ENCODE measurements around the gene EXOC2. TPM values are rescaled to one million over a fixed set of nuclear protein-coding genes. Genes with fewer than 3 reads are reported as not detected.

EXOC2 gene
- total RNA-seq, 2 experiments from 2014 or later, result 43.4 to 43.6 TPM

GRCh38 chr6:494394-494793 is 198.5 kb downstream of the EXOC2 start:
- POLR2A ChIA-PET, result interaction anchor here (2.4 kb wide), 1 partner anchor 90 kb away, joined by 7 read pairs; no protein-coding TSS in a partner anchor
- CTCF ChIA-PET, result no interaction called here

- CTCF ChIA-PET, result interaction anchor here (1.1 to 1.5 kb wide), 2 partner anchors 10 to 47 kb away, joined by 3 to 5 read pairs; no protein-coding TSS in a partner anchor
These were observed 199.1 kb downstream of the EXOC2 start for GRCh38 chr6:493840-494239.

GRCh38 chr6:492816-493414 is 200.0 kb downstream of the EXOC2 start:
- CTCF ChIA-PET, result interaction anchor here (0.7 to 1.5 kb wide), 4 partner anchors 9 to 46 kb away, joined by 3 to 5 read pairs (median 4); no protein-coding TSS in a partner anchor
- POLR2A ChIA-PET, result interaction anchor here (0.7 to 2.4 kb wide), 8 partner anchors 9 to 101 kb away, joined by 3 to 7 read pairs (median 4); partner anchors contain the start of gene IRF4

More at GRCh38 chr6:493840-494239, 199.1 kb downstream of the EXOC2 start:
- POLR2A ChIA-PET, result interaction anchor here (0.7 to 2.4 kb wide), 4 partner anchors 90 to 102 kb away, joined by 4 to 7 read pairs (median 6); partner anchors contain the start of gene IRF4

GRCh38 chr6:492178-492577 is 200.8 kb downstream of the EXOC2 start:
- ChIA-PET CTCF (interaction anchor here (0.7 to 1.1 kb wide), 2 partner anchors 10 to 15 kb away, joined by 4 read pairs; no protein-coding TSS in a partner anchor), POLR2A (interaction anchor here (1.3 to 4.5 kb wide), 5 partner anchors 10 to 101 kb away, joined by 4 to 32 read pairs (median 5); partner anchors contain the start of gene IRF4)

- ChIA-PET POLR2A (interaction anchor here (0.7 to 4.5 kb wide), 6 partner anchors 8 to 100 kb away, joined by 3 to 32 read pairs (median 8); partner anchors contain the start of gene IRF4), CTCF (interaction anchor here (0.9 to 2.4 kb wide), 2 partner anchors 8 to 44 kb away, joined by 4 to 21 read pairs; no protein-coding TSS in a partner anchor)
These were observed 201.7 kb downstream of the EXOC2 start for GRCh38 chr6:491233-491632.

GRCh38 chr6:490251-491037 is 202.5 kb downstream of the EXOC2 start:
- POLR2A ChIA-PET, result interaction anchor here (0.5 to 4.5 kb wide), 13 partner anchors 9 to 99 kb away, joined by 3 to 32 read pairs (median 5); partner anchors contain the start of gene IRF4
- CTCF ChIA-PET, result interaction anchor here (0.9 to 2.4 kb wide), 7 partner anchors 9 to 86 kb away, joined by 4 to 21 read pairs (median 5); no protein-coding TSS in a partner anchor

GRCh38 chr6:489762-490161 is 203.2 kb downstream of the EXOC2 start:
- CTCF ChIA-PET, result interaction anchor here (1.3 to 2.4 kb wide), 6 partner anchors 9 to 86 kb away, joined by 4 to 21 read pairs (median 6); no protein-coding TSS in a partner anchor
- POLR2A ChIA-PET, result interaction anchor here (0.9 to 4.5 kb wide), 11 partner anchors 9 to 99 kb away, joined by 3 to 32 read pairs (median 5); partner anchors contain the start of gene IRF4

GRCh38 chr6:489001-489400 is 203.9 kb downstream of the EXOC2 start:
- POLR2A ChIA-PET, result interaction anchor here (0.6 to 4.5 kb wide), 9 partner anchors 10 to 98 kb away, joined by 3 to 32 read pairs (median 6); partner anchors contain the start of gene IRF4
- CTCF ChIA-PET, result interaction anchor here (1.0 to 2.4 kb wide), 6 partner anchors 10 to 64 kb away, joined by 4 to 21 read pairs (median 8); no protein-coding TSS in a partner anchor

- ChIA-PET CTCF (no interaction called here), POLR2A (interaction anchor here (0.8 to 4.5 kb wide), 4 partner anchors 41 to 97 kb away, joined by 3 to 32 read pairs (median 4); partner anchors contain the start of gene IRF4)
These were observed 205.0 kb downstream of the EXOC2 start for GRCh38 chr6:487956-488355.

- ChIA-PET CTCF (interaction anchor here (1.1 to 2.1 kb wide), 3 partner anchors 13 to 54 kb away, joined by 3 to 6 read pairs (median 3); no protein-coding TSS in a partner anchor), POLR2A (interaction anchor here (1.0 to 1.8 kb wide), 3 partner anchors 18 to 86 kb away, joined by 4 read pairs; no protein-coding TSS in a partner anchor)
These were observed 207.2 kb downstream of the EXOC2 start for GRCh38 chr6:485655-486170.

GRCh38 chr6:484746-485145 is 208.2 kb downstream of the EXOC2 start:
- ChIA-PET POLR2A (interaction anchor here (0.8 to 1.8 kb wide), 9 partner anchors 14 to 93 kb away, joined by 3 to 9 read pairs (median 4); partner anchors contain the start of gene IRF4), CTCF (interaction anchor here (0.8 to 2.3 kb wide), 8 partner anchors 9 to 95 kb away, joined by 3 to 8 read pairs (median 3); no protein-coding TSS in a partner anchor)

- ChIA-PET POLR2A (interaction anchor here (0.6 to 1.8 kb wide), 10 partner anchors 15 to 93 kb away, joined by 3 to 9 read pairs (median 4); partner anchors contain the start of gene IRF4), CTCF (interaction anchor here (0.8 to 2.3 kb wide), 7 partner anchors 9 to 95 kb away, joined by 3 to 8 read pairs (median 3); no protein-coding TSS in a partner anchor)
These were observed 208.7 kb downstream of the EXOC2 start for GRCh38 chr6:484086-484745.

- CTCF ChIA-PET, result interaction anchor here (1.1 to 2.5 kb wide), 2 partner anchors 9 to 14 kb away, joined by 3 to 8 read pairs; no protein-coding TSS in a partner anchor
These were observed 217.6 kb downstream of the EXOC2 start for GRCh38 chr6:475314-475713.

GRCh38 chr6:474453-475185 is 218.3 kb downstream of the EXOC2 start:
- ChIA-PET POLR2A (interaction anchor here (0.6 to 1.5 kb wide), 4 partner anchors 28 to 74 kb away, joined by 3 to 5 read pairs (median 4); no protein-coding TSS in a partner anchor), CTCF (interaction anchor here (1.1 to 2.5 kb wide), 3 partner anchors 10 to 15 kb away, joined by 3 to 8 read pairs (median 3); no protein-coding TSS in a partner anchor)

More at GRCh38 chr6:475314-475713, 217.6 kb downstream of the EXOC2 start:
- POLR2A ChIA-PET, result interaction anchor here (0.6 to 1.5 kb wide), 4 partner anchors 27 to 74 kb away, joined by 3 to 5 read pairs (median 4); no protein-coding TSS in a partner anchor

- ChIA-PET POLR2A (interaction anchor here (0.7 to 1.5 kb wide), 3 partner anchors 17 to 70 kb away, joined by 3 to 5 read pairs (median 4); no protein-coding TSS in a partner anchor), CTCF (interaction anchor here (1.1 to 2.5 kb wide), 4 partner anchors 10 to 16 kb away, joined by 3 to 8 read pairs (median 3); no protein-coding TSS in a partner anchor)
These were observed 219.0 kb downstream of the EXOC2 start for GRCh38 chr6:473768-474452.

- ChIA-PET POLR2A (interaction anchor here (0.7 kb wide), 1 partner anchor 17 kb away, joined by 3 read pairs; no protein-coding TSS in a partner anchor), CTCF (interaction anchor here (0.6 to 2.5 kb wide), 3 partner anchors 13 to 285 kb away, joined by 3 to 8 read pairs (median 3); no protein-coding TSS in a partner anchor)
These were observed 219.6 kb downstream of the EXOC2 start for GRCh38 chr6:473356-473755.
